ENCODE data around the gene CRISPLD2. TPM values are rescaled to one million over a fixed set of nuclear protein-coding genes. Genes with fewer than 3 reads are reported as not detected.

The CRISPLD2 gene
- total RNA-seq, 1 experiment from 2014 or later, result 2.0 TPM

DNA sequence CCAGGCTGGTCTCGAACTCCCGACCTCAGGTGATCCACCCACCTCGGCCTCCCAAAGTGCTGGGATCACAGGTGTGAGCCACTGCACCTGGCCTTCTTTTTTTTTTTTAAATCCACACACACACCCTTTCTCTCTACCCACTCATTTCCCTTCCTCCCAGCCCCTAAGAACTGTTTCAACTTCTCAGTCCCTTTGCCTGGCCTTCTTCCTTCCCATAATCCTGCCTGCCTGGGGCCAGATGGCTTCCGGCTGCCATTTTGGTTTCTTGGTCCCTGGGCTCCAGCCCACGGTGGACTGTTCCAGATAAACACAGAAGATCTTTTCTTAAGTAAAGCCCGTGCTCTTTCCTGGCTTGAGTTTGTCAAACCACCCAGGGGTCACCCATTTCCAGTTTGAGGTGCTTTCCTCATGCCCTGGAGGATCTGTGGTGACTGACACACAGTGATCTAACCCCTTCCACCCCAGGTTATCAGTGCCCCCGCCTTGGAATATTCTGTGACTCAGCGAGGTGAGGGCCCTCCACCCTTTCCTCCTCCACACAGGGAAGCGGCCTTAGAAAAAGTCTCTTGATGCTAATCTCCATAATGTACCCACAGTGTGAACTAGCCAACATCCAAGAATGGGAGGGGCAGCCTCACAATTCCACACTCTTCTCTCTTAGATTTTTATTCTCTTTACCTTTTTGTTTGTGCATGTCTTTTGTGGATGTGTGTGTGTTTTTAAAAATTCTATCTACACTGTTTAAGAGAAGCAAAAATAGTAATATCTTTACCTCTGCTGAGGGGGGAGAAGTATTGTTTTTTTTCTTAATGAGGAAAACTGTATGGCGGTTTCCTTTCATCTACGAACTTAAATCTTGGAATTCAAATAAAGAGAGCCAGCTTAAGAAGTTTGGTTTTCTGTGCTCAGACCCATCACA is 60.0 kb downstream of the CRISPLD2 start:
- H3K27me3 ChIP-seq (ENCODE audit: control insufficient read depth, insufficient read depth, low read length), result no peaks in the 10 kb centered on the region
- H3K36me3 ChIP-seq (replicated peaks; ENCODE audit: control insufficient read depth, insufficient read depth, low read length), result no peaks in the 10 kb centered on the region
- no peak overlapping the region for H3K4me3 ChIP-seq (ENCODE audit: insufficient read depth, low read depth, low read length)
- DNase-seq, result peak; percentile 19

DNA sequence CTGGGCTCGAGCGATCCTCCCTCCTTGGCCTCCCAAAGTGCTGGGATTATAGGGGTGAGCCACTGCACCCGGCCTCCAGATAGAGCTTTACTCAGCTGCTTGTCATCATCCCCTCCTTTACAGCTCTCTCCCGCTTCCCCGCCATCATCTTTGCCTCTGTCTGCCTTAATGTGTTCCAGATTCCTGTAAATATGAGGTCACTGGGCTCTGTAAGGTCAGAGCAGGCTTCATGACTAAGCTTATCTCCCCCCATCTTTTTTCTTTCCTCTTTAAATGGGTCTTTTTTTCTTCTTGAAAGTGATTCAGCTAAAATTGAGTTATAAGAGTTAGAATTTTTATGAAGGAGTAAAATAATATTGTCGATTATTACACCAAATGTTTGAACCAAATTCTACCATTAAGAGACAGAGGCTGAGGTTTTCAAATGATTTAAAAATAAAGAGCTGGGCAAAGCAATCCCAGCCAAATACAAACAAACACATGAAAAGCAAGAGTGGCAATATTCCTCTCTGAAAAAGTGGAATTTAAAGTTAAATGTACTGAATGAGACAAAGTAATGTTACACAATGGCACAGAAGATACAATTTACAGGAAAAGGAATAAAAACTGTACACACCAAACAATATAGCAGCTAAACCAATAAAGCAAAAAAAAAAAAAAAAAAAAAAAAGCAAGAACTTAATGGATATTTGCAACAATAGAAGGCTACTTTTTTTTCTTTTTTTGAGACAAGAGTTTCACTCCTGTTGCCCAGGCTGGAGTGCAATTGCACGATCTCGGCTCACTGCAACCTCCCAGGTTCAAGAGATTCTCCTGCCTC is 62.1 kb downstream of the CRISPLD2 start:
- DNase-seq, result no peak

DNA sequence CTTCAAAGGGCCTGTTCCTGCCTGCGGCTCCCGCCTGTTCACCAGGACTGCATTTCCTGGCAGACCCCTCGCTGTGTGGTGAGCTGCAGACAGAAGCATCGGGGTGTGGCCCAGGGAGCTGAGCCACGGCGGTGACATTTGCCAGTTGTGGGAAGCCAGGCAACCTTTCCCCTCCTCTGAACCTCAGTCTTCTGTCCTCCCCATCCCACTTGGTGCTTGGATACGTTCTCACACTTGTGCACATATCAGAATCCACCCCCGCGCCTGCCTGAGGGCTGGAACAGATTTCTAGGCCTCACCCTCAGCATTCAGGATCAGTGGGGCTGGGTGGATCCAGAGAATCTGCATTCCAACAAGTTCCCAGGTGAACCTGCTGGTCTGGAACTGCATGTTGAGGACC is 63.5 kb downstream of the CRISPLD2 start:
- Histone ChIP-seq H3K27me3 (ENCODE audit: control insufficient read depth, insufficient read depth, low read length) (no peaks in the 10 kb centered on the region), H3K36me3 (replicated peaks; ENCODE audit: control insufficient read depth, insufficient read depth, low read length) (no peaks in the 10 kb centered on the region), H3K4me3 (ENCODE audit: insufficient read depth, low read depth, low read length) (no peak overlapping the region)
- no peak for DNase-seq

More for the DNA sequence above, 62.1 kb downstream of the CRISPLD2 start:
- Histone ChIP-seq H3K27me3 (ENCODE audit: control insufficient read depth, insufficient read depth, low read length) (no peaks in the 10 kb centered on the region), H3K36me3 (replicated peaks; ENCODE audit: control insufficient read depth, insufficient read depth, low read length) (no peaks in the 10 kb centered on the region), H3K4me3 (ENCODE audit: insufficient read depth, low read depth, low read length) (no peak overlapping the region)

DNA sequence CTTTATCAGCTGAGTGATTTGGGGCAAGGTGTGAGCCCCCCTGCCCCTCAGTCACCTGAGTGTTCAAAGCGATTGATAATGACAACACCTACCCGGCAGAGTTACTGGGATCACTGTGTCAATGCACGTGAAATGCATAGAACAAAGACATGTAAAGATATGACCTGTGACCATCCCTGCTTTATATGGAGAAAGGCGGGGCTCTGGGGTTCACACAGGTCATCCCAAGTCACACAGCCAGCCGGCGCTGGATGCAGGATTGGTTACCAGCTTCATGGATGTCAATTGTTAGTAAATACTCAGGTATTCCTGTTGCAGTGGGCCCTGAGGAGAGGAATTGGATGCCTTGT is 64.4 kb downstream of the CRISPLD2 start:
- H3K27me3 ChIP-seq (ENCODE audit: control insufficient read depth, insufficient read depth, low read length), result no peaks in the 10 kb centered on the region
- DNase-seq, result no peak
- no peaks in the 10 kb centered on the region for H3K36me3 ChIP-seq (replicated peaks; ENCODE audit: control insufficient read depth, insufficient read depth, low read length)
- no peak overlapping the region for H3K4me3 ChIP-seq (ENCODE audit: insufficient read depth, low read depth, low read length)

DNA sequence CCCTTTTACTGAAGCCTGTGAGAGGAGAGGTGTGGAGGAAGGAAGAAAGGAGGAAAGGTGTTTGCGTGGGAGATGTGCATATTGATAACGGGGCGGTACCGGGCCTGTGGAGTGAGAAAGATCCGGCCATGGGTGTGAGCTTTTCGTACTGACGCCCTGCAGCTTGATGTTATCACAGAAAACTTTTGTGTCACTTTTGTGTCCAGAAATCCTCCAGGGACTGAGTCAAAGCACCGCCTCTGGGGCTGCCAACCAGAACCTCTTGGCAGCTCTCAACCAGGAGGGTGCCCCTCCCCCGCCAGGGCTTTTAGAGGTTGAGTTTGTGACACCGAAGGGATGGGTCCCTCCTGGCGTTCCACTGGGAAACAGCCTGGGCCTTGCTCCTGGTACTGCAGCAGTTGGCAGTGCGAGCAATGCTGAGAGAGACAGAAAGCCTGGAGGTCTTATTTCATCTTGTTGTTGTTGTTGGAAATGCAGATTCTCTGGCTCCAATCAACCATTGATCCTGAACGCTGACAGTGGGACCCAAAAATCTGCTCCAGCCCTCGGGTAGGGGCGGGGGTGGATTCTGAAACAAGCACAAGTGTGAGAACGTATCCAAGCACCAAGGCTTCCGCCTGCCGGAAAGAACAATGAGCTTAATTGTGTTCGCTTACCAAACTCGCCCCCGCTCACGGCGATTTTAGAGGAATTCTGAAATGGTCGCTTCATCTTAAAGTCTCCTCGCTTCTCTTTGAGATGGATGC is 65.0 kb downstream of the CRISPLD2 start:
- Histone ChIP-seq H3K4me3 (ENCODE audit: insufficient read depth, low read depth, low read length) (no peak overlapping the region), H3K27me3 (ENCODE audit: control insufficient read depth, insufficient read depth, low read length) (no peaks in the 10 kb centered on the region), H3K36me3 (replicated peaks; ENCODE audit: control insufficient read depth, insufficient read depth, low read length) (no peaks in the 10 kb centered on the region)
- peak; percentile 70 for DNase-seq

DNA sequence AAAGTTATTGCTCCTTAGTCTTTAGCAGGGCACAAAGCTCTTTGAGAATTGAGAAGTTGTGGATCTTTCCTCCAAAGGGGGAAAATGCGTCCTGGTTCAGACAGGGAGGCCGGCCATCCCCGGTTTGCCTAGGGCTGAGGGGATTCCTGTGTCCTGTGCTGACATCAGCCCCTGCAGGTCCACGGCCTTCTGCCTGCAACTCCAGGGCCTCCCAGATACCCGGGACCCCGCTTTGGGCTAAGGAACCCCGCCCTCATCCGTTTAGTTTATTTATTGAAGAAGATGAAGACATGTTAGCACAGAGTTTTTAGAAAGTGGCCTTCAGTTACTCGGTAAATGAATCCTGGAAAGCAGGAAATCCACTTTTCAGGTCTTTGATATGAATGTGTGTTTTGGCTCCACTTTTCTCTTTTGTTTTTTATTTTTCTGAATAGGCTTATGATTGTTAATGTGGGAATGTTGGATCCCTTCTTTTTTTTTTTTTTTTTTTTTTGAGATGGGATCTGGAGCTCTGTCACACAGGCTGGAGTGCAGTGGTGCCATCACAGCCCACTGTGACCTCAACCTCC is 65.6 kb downstream of the CRISPLD2 start:
- no peak overlapping the region for H3K4me3 ChIP-seq (ENCODE audit: insufficient read depth, low read depth, low read length)
- H3K27me3 ChIP-seq (ENCODE audit: control insufficient read depth, insufficient read depth, low read length), result no peaks in the 10 kb centered on the region
- no peaks in the 10 kb centered on the region for H3K36me3 ChIP-seq (replicated peaks; ENCODE audit: control insufficient read depth, insufficient read depth, low read length)
- DNase-seq, result peak; percentile 70

DNA sequence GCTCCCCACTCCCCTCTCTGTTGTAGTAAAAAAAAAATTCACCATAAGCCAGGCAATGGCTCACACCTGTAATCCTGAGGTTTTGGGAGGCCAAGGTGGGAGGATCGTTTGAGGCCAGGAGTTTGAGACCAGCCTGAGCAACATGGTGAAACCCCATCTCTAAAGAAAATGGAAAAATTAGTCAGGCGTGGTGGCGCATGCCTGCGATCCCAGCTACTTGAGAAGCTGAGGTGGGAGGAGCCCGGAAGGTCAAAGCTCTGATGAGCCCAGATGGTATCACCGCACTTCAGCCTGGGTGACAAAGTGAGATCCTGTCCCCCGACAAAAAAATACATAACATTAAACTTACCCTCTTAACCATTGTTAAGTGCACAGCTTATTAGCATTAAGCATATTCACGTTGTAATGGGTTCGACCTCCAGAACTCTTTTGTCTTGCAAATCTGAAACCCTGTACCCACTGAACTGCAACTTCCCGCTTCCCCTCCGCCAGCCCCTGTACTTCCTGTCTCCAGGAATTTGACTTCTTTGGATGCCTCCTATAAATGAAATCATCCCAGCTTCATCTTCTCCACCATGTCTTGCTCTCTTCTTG is 66.8 kb downstream of the CRISPLD2 start:
- no peaks in the 10 kb centered on the region for H3K27me3 ChIP-seq (ENCODE audit: control insufficient read depth, insufficient read depth, low read length)
- no peak for DNase-seq
- H3K36me3 ChIP-seq (replicated peaks; ENCODE audit: control insufficient read depth, insufficient read depth, low read length), result no peaks in the 10 kb centered on the region
- H3K4me3 ChIP-seq (ENCODE audit: insufficient read depth, low read depth, low read length), result no peak overlapping the region

DNA sequence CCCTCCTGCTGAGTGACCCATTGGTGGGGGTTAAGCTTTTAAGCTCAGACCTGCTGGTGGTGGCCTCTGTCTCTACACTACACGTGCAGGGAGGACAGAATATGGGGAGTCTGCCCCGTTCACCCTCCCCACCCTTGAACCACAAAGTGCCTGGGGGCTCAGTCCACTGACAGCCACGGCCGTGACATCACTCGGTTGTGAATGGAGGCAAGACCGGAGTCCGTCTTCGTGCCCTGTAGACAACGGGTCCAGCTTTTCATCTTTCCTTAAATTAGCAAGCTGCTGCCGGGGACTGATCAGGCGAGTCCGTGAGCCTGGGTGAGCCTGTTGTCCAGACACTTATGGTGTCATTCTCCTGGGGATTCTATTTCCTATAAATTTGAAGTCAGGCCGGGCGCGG is 67.4 kb downstream of the CRISPLD2 start:
- DNase-seq, result no peak
- Histone ChIP-seq H3K27me3 (ENCODE audit: control insufficient read depth, insufficient read depth, low read length) (no peaks in the 10 kb centered on the region), H3K4me3 (ENCODE audit: insufficient read depth, low read depth, low read length) (no peak overlapping the region), H3K36me3 (replicated peaks; ENCODE audit: control insufficient read depth, insufficient read depth, low read length) (no peaks in the 10 kb centered on the region)

DNA sequence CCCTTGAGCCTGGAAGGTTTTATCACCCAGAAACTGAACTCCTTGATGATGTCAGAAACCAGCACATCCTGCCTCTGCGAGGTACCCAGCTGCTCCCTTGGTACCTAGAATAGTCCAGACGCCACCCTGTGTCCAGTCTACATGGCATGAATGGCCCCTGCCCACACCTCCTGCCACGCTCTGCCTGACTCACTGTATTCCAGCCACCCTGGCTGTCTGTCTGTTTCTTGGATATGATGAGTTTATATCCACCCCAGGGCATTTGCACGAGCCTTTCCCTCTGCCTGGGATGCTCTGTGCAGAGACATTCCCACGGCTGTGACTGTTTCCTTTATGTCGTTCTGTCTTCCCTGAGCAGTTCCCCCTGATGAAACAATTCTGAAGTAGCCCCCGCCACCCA is 68.7 kb downstream of the CRISPLD2 start:
- no peak for DNase-seq
- Histone ChIP-seq H3K27me3 (ENCODE audit: control insufficient read depth, insufficient read depth, low read length) (no peaks in the 10 kb centered on the region), H3K36me3 (replicated peaks; ENCODE audit: control insufficient read depth, insufficient read depth, low read length) (no peaks in the 10 kb centered on the region), H3K4me3 (ENCODE audit: insufficient read depth, low read depth, low read length) (no peak overlapping the region)

DNA sequence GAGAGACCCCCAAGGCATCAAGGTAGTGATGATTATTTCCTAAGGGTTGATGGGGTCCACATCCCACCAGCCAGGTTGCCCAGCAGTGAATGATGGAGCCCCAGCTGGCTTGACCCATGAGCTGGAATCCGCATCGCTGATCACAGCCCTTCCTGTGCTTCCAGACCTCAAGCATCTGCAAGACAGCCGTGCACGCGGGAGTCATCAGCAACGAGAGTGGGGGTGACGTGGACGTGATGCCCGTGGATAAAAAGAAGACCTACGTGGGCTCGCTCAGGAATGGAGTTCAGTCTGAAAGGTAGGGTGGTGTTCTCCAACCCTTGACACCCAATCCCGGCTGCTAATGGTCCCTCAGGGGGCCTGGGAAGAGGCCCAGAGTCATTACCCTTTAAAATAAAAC is 69.3 kb downstream of the CRISPLD2 start:
- no peaks in the 10 kb centered on the region for H3K36me3 ChIP-seq (replicated peaks; ENCODE audit: control insufficient read depth, insufficient read depth, low read length)
- H3K27me3 ChIP-seq (ENCODE audit: control insufficient read depth, insufficient read depth, low read length), result no peaks in the 10 kb centered on the region
- no peak overlapping the region for H3K4me3 ChIP-seq (ENCODE audit: insufficient read depth, low read depth, low read length)
- no peak for DNase-seq

DNA sequence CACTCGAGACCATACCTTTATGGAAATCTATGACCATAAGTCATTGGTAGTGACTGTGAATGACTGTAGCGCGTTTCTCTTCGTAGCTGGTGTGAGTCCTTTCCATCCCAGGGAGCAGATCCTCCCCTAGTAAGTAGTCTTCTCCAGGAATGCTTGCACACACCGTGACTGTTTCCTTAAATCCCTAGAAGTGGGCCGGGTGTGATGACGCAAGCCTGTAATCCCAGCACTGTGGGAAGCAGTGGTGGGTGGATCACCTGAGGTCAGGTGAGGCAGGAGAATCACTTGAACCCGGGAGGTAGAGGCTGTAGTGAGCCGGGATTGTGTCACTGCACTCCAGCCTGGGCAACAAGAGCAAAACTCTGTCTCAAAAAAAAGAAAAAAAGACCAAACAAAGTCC is 70.6 kb downstream of the CRISPLD2 start:
- no peak for DNase-seq
- H3K27me3 ChIP-seq (ENCODE audit: control insufficient read depth, insufficient read depth, low read length), result no peaks in the 10 kb centered on the region
- H3K36me3 ChIP-seq (replicated peaks; ENCODE audit: control insufficient read depth, insufficient read depth, low read length), result no peaks in the 10 kb centered on the region
- H3K4me3 ChIP-seq (ENCODE audit: insufficient read depth, low read depth, low read length), result no peak overlapping the region

DNA sequence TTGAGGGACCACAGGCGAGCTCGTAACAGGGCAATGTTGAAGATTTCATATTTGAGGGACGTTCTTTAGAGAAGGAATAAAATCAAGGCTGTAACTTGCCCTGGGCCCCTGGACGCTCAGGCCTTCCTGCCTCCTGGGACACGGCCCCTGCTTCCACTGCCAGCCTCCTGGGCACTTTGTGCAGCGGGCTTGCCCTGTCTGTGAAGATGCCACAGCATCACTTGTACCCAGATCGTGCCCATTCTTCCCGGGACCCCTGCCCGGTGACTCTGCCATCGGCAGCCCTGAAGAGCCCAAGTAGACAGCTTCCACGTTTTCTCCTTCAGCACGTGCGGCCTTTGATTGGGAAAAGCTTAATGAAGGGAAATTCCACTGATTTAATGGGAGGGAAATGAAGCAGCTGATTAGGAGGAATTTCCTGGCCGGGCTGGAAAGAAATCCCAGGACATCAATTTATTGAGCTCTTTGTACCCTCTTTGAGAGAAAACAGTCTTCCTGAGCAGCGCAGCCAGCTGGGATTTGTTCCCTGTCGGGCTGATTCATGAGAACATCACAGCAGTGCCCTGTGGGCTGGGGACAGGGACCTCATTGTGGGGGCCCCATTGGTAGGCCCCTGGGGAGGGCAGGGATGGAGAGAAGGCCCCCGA is 71.5 kb downstream of the CRISPLD2 start:
- H3K36me3 ChIP-seq (replicated peaks; ENCODE audit: control insufficient read depth, insufficient read depth, low read length), result no peaks in the 10 kb centered on the region
- DNase-seq, result no peak
- no peaks in the 10 kb centered on the region for H3K27me3 ChIP-seq (ENCODE audit: control insufficient read depth, insufficient read depth, low read length)
- H3K4me3 ChIP-seq (ENCODE audit: insufficient read depth, low read depth, low read length), result no peak overlapping the region

DNA sequence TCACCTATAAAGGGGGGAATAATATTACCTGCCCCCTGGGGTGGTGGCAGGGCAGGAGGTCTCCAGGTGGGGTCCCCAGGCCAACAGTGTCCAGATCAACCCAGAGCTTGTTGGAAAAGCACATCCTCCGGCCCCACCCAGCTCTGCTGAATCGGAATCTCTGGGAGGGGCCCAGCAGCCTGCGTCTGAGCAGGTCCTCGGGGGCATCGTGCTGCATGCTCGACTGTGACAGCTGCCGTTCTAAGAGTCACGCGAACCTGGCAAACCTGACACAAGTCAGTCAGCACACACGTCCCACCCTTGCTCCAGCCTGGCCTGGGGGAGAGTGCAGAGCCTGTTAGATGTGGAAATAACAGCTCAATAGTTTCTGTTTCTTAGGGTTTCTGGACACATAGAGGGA is 72.3 kb downstream of the CRISPLD2 start:
- Histone ChIP-seq H3K4me3 (ENCODE audit: insufficient read depth, low read depth, low read length) (no peak overlapping the region), H3K27me3 (ENCODE audit: control insufficient read depth, insufficient read depth, low read length) (no peaks in the 10 kb centered on the region)
- no peak for DNase-seq

DNA sequence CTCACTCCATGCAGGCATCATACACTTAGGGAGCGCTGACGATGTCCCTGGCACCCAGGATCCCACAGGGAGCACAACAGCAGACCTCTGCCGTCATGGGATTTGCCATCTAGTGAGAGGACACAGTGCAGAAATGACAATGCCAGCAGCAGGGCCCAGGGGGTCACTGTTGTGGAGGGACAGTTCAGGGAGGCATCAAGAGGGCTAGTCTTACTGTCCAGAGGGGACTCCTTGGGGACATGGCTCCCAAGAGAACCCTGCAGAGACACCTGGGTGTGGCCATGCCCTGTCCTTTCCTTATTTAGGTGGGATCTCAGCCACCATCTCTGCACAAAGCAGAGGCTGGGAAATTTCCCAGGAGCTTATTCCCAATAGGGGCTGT is 73.7 kb downstream of the CRISPLD2 start:
- Histone ChIP-seq H3K27me3 (ENCODE audit: control insufficient read depth, insufficient read depth, low read length) (no peaks in the 10 kb centered on the region), H3K36me3 (replicated peaks; ENCODE audit: control insufficient read depth, insufficient read depth, low read length) (no peaks in the 10 kb centered on the region), H3K4me3 (ENCODE audit: insufficient read depth, low read depth, low read length) (no peak overlapping the region)
- no peak for DNase-seq

More for the DNA sequence above, 72.3 kb downstream of the CRISPLD2 start:
- H3K36me3 ChIP-seq (replicated peaks; ENCODE audit: control insufficient read depth, insufficient read depth, low read length), result no peaks in the 10 kb centered on the region

Data from H7 (cell line).